Right hindlimb (tissue), 1 donor: Measurements from ENCODE around the gene ABCA7.

Experiments used
- DNase-seq: peaks from one replicate; pipeline ENCODE4 v3.0.0-alpha.2; 2018

The ABCA7 gene, protein sequence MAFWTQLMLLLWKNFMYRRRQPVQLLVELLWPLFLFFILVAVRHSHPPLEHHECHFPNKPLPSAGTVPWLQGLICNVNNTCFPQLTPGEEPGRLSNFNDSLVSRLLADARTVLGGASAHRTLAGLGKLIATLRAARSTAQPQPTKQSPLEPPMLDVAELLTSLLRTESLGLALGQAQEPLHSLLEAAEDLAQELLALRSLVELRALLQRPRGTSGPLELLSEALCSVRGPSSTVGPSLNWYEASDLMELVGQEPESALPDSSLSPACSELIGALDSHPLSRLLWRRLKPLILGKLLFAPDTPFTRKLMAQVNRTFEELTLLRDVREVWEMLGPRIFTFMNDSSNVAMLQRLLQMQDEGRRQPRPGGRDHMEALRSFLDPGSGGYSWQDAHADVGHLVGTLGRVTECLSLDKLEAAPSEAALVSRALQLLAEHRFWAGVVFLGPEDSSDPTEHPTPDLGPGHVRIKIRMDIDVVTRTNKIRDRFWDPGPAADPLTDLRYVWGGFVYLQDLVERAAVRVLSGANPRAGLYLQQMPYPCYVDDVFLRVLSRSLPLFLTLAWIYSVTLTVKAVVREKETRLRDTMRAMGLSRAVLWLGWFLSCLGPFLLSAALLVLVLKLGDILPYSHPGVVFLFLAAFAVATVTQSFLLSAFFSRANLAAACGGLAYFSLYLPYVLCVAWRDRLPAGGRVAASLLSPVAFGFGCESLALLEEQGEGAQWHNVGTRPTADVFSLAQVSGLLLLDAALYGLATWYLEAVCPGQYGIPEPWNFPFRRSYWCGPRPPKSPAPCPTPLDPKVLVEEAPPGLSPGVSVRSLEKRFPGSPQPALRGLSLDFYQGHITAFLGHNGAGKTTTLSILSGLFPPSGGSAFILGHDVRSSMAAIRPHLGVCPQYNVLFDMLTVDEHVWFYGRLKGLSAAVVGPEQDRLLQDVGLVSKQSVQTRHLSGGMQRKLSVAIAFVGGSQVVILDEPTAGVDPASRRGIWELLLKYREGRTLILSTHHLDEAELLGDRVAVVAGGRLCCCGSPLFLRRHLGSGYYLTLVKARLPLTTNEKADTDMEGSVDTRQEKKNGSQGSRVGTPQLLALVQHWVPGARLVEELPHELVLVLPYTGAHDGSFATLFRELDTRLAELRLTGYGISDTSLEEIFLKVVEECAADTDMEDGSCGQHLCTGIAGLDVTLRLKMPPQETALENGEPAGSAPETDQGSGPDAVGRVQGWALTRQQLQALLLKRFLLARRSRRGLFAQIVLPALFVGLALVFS (N-terminal part only)

GRCh38 chr19:1039646-1040475 is at the start of gene ABCA7:
TSS of gene ABCA7 (plus strand) at chr19:1040107. CDS start at chr19:1041362, 1,255 bp downstream.
- DNase-seq: peak; percentile 95

DNA sequence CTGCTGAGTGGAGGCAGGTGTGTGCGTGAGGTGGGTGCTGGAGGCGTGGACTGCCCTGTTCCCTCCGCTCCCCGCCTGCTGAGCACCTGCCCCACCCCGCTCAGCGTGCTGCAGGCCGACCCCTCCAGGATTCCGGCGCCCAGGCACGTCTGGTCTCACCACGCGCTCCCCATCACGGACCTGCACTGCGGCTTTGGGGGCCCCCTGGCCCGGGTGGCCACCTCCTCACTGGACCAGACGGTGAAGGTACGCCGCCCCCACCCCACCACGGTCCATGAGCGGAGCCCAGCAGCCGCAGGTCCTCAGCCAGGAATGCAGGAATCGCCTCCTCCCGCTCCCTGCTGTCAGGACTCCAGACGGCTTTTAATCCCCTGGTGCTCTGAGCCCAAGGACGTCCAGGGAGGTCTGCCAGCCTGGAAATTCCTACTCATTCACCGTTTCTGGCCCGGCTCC is 49.8 kb upstream of the ABCA7 start:
- DNase-seq: no peak

DNA sequence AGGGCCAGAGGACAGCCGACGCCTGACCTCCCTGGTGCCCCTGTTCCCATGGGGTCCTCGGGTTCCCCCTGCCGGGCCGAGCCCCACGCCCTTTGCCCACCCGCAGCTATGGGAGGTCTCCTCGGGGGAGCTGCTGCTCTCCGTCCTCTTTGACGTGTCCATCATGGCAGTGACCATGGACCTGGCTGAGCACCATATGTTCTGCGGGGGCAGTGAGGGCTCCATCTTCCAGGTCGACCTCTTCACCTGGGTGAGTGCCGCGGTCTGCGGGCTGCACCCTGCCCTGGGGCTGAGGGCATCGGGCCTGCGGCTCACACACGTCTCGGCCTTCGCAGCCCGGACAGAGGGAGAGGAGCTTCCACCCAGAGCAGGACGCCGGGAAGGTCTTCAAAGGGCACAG is 49.2 kb upstream of the ABCA7 start:
- no peak for DNase-seq

DNA sequence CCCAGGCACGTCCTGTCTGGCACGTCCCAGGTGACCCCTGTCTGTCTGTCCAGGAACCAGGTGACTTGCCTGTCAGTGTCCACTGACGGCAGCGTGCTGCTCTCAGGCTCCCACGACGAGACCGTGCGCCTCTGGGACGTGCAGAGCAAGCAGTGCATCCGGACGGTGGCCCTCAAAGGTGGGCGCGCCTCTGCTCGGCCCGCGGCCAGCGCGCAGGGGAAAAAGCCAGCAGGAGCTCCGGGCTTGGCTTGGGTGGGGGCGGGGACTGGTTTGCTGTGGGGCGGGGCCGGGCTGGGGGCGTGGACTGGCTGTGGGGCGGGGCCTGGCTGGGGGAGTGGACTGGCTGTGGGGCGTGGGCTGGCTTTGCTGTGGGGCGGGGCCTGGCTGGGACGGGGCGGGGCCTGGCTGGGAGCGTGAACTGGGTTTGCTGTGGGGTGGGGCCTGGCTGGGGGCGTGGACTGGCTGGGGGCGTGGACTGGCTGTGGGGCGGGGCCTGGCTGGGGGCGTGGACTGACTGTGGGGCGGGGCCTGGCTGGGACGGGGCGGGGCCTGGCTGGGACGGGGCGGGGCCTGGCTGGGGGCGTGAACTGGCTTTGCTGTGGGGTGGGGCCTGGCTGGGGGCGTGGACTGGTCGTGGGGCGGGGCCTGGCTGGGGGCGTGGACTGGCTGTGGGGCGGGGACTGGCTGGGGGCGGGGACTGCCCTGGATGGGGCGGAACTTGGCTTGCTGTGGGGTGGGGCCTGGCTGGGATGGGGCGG is 48.6 kb upstream of the ABCA7 start:
- DNase-seq: no peak

GRCh38 chr19:991932-992669 is 47.8 kb upstream of the ABCA7 start:
- no peak for DNase-seq

- no peak for DNase-seq
Observed at GRCh38 chr19:992670-993055, 47.2 kb upstream of the ABCA7 start.

DNA sequence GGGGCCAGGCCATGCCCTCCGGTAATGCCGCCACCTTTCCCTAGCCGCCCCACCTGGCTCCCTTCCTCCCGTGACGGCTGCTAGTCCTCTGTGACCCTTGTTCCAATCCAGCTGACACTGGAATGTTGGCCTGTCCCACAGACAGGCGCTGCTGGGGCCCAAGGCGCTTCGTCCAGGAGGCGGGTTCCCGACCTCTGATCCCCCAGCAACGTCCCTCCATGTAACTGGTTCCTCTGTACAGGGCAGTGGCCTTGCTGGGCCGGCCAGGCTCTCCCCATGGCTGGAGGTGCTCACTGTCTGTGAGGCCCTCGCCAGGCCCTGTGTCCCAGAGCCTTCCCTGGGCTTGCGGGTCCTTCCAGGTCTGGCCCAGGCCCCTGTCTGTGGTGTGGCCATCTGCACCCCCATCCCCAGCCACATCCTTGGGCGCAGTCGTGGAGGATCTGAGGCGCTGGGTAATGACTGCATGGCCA is 46.5 kb upstream of the ABCA7 start:
- no peak for DNase-seq

GRCh38 chr19:993831-994393 is 46.0 kb upstream of the ABCA7 start:
- DNase-seq: no peak

- DNase-seq: no peak
Observed at GRCh38 chr19:994516-994915, 45.4 kb upstream of the ABCA7 start.

DNA sequence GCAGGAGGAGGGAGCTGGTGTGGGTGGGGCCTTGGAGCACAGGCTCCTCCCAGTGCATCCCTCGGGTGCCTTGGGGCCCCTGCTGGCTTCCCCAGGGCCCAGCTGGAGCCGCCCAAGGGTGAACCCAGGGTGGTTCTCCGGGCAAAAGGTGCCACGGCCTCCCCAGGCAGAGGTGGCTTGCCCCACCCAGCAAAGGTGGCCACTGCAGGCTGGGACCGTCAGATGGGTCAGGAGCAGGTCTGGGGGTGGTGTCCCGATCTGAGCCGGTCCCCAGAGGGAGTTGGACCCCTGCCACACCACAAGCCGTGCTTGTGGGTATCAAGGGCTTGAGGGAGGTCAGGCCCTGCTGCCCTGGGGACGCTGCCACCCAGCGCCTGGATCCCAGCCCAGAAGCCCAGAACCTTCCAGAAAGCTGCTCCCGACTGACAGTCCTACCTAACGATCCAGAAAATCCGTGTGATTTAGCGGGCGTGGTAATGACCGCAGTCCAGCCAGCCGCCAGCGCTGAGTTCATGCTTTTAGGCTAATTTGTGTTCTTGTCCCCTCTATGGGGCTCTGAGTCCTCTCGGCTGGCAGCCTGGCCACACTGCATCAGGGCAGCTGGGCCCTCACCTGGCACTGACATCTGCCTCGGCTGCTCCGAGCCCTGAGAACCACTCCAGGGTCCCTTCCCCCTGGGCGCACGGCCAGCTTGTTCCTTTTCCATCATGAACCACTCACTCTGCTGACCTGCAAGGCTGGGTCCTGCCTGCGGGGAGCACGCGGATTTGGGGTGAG is 44.7 kb upstream of the ABCA7 start:
- DNase-seq: no peak

GRCh38 chr19:996051-996838 is 43.7 kb upstream of the ABCA7 start:
- DNase-seq: no peak

DNA sequence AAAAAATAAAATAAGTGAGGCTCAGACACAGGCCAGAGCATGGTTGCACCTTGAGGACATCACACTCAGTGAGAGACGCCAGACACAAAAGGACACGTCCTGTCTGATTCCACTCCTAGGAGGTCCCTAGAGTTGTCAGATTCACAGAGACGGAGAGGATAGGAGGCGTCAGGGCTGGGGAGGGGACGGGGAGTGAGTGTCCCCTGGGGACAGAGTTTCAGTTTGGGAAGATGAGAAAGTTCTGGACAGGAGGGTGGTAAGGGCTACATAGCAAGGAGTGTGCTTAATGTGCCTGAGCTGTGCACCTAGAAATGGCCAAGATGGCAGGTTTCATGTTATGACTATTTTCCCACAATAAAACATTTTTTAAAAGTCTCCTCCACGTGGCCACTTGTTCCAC is 41.8 kb upstream of the ABCA7 start:
- no peak for DNase-seq

GRCh38 chr19:999379-999719 is 40.6 kb upstream of the ABCA7 start:
- no peak for DNase-seq

DNA sequence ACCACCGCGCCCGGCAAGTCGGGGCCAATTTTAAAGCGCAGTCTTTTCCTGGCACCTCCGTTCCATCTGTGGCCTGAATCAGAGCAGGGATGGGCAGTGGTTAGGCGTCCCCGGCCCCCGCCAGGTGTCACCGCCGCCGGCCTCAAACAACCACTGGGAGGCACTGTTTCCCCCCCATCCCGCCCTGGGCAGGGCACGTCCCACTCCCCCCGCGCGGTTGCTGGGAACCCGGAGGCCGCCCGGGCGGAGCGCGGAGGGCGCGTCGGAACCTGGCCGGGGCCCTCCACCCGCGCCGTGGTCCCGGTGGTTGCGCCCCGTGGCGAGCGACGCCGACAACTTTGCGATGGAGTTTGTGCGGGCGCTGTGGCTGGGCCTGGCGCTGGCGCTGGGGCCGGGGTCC is 39.8 kb upstream of the ABCA7 start, which contains the start of gene GRIN3B:
Gene GRIN3B, plus strand, starts transcription at position 325 of the 400 bp plus-strand sequence. Its CDS starts 19 bp downstream, at position 344.
- no peak for DNase-seq

- no peak for DNase-seq
Observed at GRCh38 chr19:1000591-1001537, 39.0 kb upstream of the ABCA7 start.

DNA sequence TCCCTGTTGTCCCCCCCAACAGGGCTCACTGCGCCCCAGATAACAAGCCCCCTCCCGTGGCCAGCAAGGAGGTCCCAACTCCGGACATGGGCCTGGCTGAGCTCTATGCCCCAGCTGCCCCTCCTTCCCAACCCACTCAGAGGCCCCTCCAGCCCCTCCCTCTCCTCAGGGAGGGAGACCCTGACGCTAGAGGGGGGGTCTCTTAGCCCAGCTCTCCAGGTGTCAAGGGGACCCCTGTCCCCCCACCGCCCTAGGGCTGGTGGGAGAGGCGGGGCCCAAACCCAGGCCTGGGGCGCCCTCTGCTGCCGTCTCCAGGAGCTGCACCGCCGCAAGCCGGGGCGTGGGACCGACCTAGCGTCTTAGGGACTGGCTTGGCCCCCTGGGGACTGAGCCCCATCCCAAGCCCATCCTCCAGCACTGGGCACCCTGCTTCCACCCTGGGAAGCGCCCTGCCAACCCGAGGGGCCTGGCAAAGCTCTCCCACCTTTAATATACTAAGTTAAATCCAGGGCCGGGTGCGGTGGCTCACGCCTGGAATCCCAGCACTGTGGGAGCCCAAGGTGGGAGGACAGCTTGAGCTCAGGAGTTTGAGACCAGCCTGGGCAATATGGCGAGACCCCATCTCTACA is 38.3 kb upstream of the ABCA7 start:
- DNase-seq: no peak

DNA sequence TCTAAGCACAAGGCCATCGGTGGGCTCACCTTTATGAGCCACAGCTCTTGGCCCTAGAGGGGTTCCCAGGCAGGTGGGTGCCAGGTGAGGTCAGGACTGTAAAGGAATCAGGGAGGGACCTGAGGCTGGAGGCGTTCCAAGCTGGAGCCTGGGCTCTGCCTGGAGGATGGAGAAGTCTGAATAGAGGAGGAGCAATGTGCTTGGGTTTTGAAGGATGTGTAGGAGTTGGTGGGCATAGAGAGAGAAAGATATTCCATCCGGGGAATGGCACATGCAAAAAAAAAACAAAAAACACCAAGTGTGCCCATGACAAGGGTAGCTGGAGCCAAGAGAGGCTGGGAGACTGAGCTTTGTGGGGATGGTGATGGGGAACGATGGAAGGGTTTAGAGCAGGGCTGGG is 37.3 kb upstream of the ABCA7 start:
- no peak for DNase-seq
